WTC11 (cell line): ENCODE data around the gene ZCRB1. TPM values are rescaled to one million over a fixed set of nuclear protein-coding genes. Genes with fewer than 3 reads are reported as not detected.

Experiments
- ATAC-seq: fragments of 200-7000 bp; cut with Tn5 transposase; 2 replicates; pipeline ENCODE4 v1.10.0; 2021; ENCODE audit warnings: mild to moderate bottlenecking, moderate library complexity
- CTCF ChIA-PET: fragments of 300-600 bp; sonication (Branson Sonifier 250); formaldehyde crosslinking; loops from one replicate; lab custom pipeline; 2021; ENCODE audit warnings: antibody characterized with exemption; lab: Charles Lee
- POLR2A ChIA-PET: fragments of 350-600 bp; sonication (Branson Sonifier 250); formaldehyde crosslinking; loops from one replicate; lab custom pipeline; 2021; ENCODE audit warnings: antibody characterized with exemption; lab: Charles Lee
- DNase-seq: peaks from one replicate; pipeline ENCODE4 v3.0.0; 2021; ENCODE audit warnings: low spot score
- H3K27ac Mint-ChIP-seq: 2 replicates; pipeline ENCODE4 v1.8.0; 2021; ENCODE audit warnings: mixed read lengths
- H3K27me3 Mint-ChIP-seq: 2 replicates; pipeline ENCODE4 v1.8.0; 2021; ENCODE audit warnings: low read depth, mild to moderate bottlenecking, moderate library complexity, mixed read lengths
- H3K36me3 Mint-ChIP-seq: 2 replicates; pipeline ENCODE4 v1.8.0; 2021; ENCODE audit warnings: mixed read lengths
- H3K4me1 Mint-ChIP-seq: 2 replicates; pipeline ENCODE4 v1.8.0; 2022; ENCODE audit warnings: mixed read lengths
- H3K4me3 Mint-ChIP-seq: 2 replicates; pipeline ENCODE4 v1.8.0; 2021; ENCODE audit warnings: mild to moderate bottlenecking, moderate library complexity, mixed read lengths
- H3K9me3 Mint-ChIP-seq: 2 replicates; pipeline ENCODE4 v1.8.0; 2021; ENCODE audit warnings: mixed read lengths
- ATF2 ChIP-seq: sonication (generic); formaldehyde crosslinking; IDR thresholded peaks from 2 replicates; pipeline ENCODE4 v1.8.1; 2022; ENCODE audit warnings: low read depth, missing genetic modification reagents, borderline replicate concordance
- CREM ChIP-seq: sonication (generic); formaldehyde crosslinking; IDR thresholded peaks from 2 replicates; pipeline ENCODE4 v1.8.1; 2022; ENCODE audit warnings: mild to moderate bottlenecking, missing genetic modification reagents, moderate library complexity
- ELF4 ChIP-seq: sonication (generic); formaldehyde crosslinking; IDR thresholded peaks from 2 replicates; pipeline ENCODE4 v1.8.1; 2022; ENCODE audit warnings: low read depth, mild to moderate bottlenecking, moderate library complexity, missing genetic modification reagents
- EMX1 ChIP-seq: fragments of 250-450 bp; sonication (Bioruptor Pico); IDR thresholded peaks from 2 replicates; pipeline ENCODE4 v1.8.0; 2021; ENCODE audit warnings: mild to moderate bottlenecking
- FOXJ3 ChIP-seq: sonication (generic); formaldehyde crosslinking; IDR thresholded peaks from 2 replicates; pipeline ENCODE4 v1.9.0; 2021; ENCODE audit warnings: missing genetic modification reagents, mild to moderate bottlenecking, borderline replicate concordance
- FOXP4 ChIP-seq: sonication (generic); formaldehyde crosslinking; IDR thresholded peaks from 2 replicates; pipeline ENCODE4 v1.8.0; 2022; ENCODE audit warnings: mild to moderate bottlenecking, missing genetic modification reagents
- IRF2 ChIP-seq: sonication (generic); formaldehyde crosslinking; IDR thresholded peaks from 2 replicates; pipeline ENCODE4 v1.8.0; 2022; ENCODE audit warnings: low read depth, missing genetic modification reagents, borderline replicate concordance
- NFYB ChIP-seq: sonication (generic); formaldehyde crosslinking; conservative IDR thresholded peaks from 2 replicates; pipeline ENCODE4 v1.8.0; 2022; ENCODE audit warnings: low read depth, missing genetic modification reagents
- NR2C2 ChIP-seq: sonication (generic); formaldehyde crosslinking; IDR thresholded peaks from 2 replicates; pipeline ENCODE4 v1.8.0; 2022; ENCODE audit warnings: mild to moderate bottlenecking, missing genetic modification reagents
- PRDM15 ChIP-seq: sonication (generic); formaldehyde crosslinking; IDR thresholded peaks from 2 replicates; pipeline ENCODE4 v1.8.0; 2022; ENCODE audit warnings: missing genetic modification reagents
- RELA ChIP-seq: sonication (generic); formaldehyde crosslinking; IDR thresholded peaks from 2 replicates; pipeline ENCODE4 v1.8.1; 2022; ENCODE audit warnings: missing genetic modification reagents, mild to moderate bottlenecking, borderline replicate concordance
- SOX15 ChIP-seq: fragments of 250-450 bp; sonication (Bioruptor Pico); IDR thresholded peaks from 2 replicates; pipeline ENCODE4 v1.9.0; 2021; ENCODE audit warnings: mild to moderate bottlenecking
- TCF7 ChIP-seq: sonication (generic); formaldehyde crosslinking; IDR thresholded peaks from 2 replicates; pipeline ENCODE4 v1.8.0; 2022; ENCODE audit warnings: mild to moderate bottlenecking, low read depth, missing genetic modification reagents, moderate library complexity
- USF2 ChIP-seq: sonication (generic); formaldehyde crosslinking; IDR thresholded peaks from 2 replicates; pipeline ENCODE4 v1.8.1; 2023; ENCODE audit warnings: mild to moderate bottlenecking, missing genetic modification reagents, moderate library complexity
- ZNF396 ChIP-seq: fragments of 250-450 bp; sonication (Bioruptor Pico); IDR thresholded peaks from 2 replicates; pipeline ENCODE4 v1.8.0; 2021; ENCODE audit warnings: mild to moderate bottlenecking, moderate library complexity, borderline replicate concordance
- ZNF512 ChIP-seq: sonication (generic); formaldehyde crosslinking; IDR thresholded peaks from 2 replicates; pipeline ENCODE4 v1.8.1; 2022; ENCODE audit warnings: missing genetic modification reagents, borderline replicate concordance
- ZSCAN18 ChIP-seq: fragments of 250-450 bp; sonication (Bioruptor Pico); IDR thresholded peaks from 2 replicates; pipeline ENCODE4 v2.1.2; 2022; ENCODE audit warnings: mild to moderate bottlenecking, moderate library complexity
- total RNA-seq: library from RNA; stranded (reverse); gene quantifications from 3 replicates; pipeline ENCODE4 v1.2.3, GENCODE V29; 2021

The ZCRB1 gene
- total RNA-seq, 1 experiment from 2014 or later, result 58.3 TPM

- TF ChIP-seq ELF4 (CRISPR knock-in tag), result no peak
- TF ChIP-seq NFYB (CRISPR knock-in tag), result no peak
- TF ChIP-seq ZNF512, result no peak
- TF ChIP-seq IRF2, result no peak
- no peak for TF ChIP-seq USF2 (CRISPR knock-in tag)
- no peak for TF ChIP-seq TCF7
- TF ChIP-seq, all 79 proteins: peak for 0
- peaks cover 2% of the 10 kb centered on the region for H3K9me3 Mint-ChIP-seq
- no peak overlapping the region for H3K4me3 Mint-ChIP-seq
- H3K4me1 Mint-ChIP-seq, result no peaks in the 10 kb centered on the region
- H3K36me3 Mint-ChIP-seq, result no peaks in the 10 kb centered on the region; the same call in 1 of the 2 replicates
- no peak for ATAC-seq
- ChIA-PET CTCF (no interaction called here), POLR2A (no interaction called here)
- no peak for DNase-seq
- peaks cover 3% of the 10 kb centered on the region for H3K27me3 Mint-ChIP-seq
- H3K27ac Mint-ChIP-seq, result no peak overlapping the region
These were observed 58.3 kb downstream of the ZCRB1 start for GRCh38 chr12:42267413-42268190.

GRCh38 chr12:42266579-42267230 is 59.2 kb downstream of the ZCRB1 start:
- H3K27me3 Mint-ChIP-seq, result peaks cover 3% of the 10 kb centered on the region
- ChIA-PET POLR2A (no interaction called here), CTCF (no interaction called here)
- no peak overlapping the region for H3K4me3 Mint-ChIP-seq
- DNase-seq (no peak), ATAC-seq (no peak)
- no peak overlapping the region for H3K27ac Mint-ChIP-seq
- H3K9me3 Mint-ChIP-seq, result no peaks in the 10 kb centered on the region
- H3K36me3 Mint-ChIP-seq, result no peaks in the 10 kb centered on the region
- no peaks in the 10 kb centered on the region for H3K4me1 Mint-ChIP-seq
- TF ChIP-seq EMX1 (CRISPR knock-in tag) (no peak), TCF7 (no peak), ZSCAN18 (CRISPR knock-in tag) (no peak), SOX15 (no peak), ZNF512 (no peak), FOXP4 (CRISPR knock-in tag) (no peak), ATF2 (CRISPR knock-in tag) (no peak), NR2C2 (CRISPR knock-in tag) (no peak), ZNF396 (no peak), CREM (CRISPR knock-in tag) (no peak), USF2 (CRISPR knock-in tag) (no peak), PRDM15 (CRISPR knock-in tag) (no peak), RELA (CRISPR knock-in tag) (no peak), FOXJ3 (CRISPR knock-in tag) (no peak)
